KMS-11 (cell line): ENCODE data around the gene REN.

Experiments
- H2AFZ ChIP-seq: fragments of 200-600 bp; sonication (generic); 2 replicates; pipeline ENCODE4 v1.6.1; 2016; ENCODE audit warnings: antibody characterized with exemption, mixed run types, low read depth
- H3K27ac ChIP-seq: fragments of 200-600 bp; sonication (generic); 2 replicates; pipeline ENCODE4 v1.6.1; 2016; ENCODE audit warnings: mild to moderate bottlenecking, mixed run types
- H3K27me3 ChIP-seq: fragments of 200-600 bp; sonication (generic); 2 replicates; pipeline ENCODE4 v1.6.1; 2017; ENCODE audit warnings: mild to moderate bottlenecking, low read depth, mixed run types, moderate library complexity; ENCODE audit not compliant: insufficient read depth
- H3K36me3 ChIP-seq: fragments of 200-600 bp; sonication (generic); 2 replicates; pipeline ENCODE4 v1.6.1; 2017; ENCODE audit warnings: mild to moderate bottlenecking, mixed run types; ENCODE audit not compliant: insufficient read depth
- H3K4me1 ChIP-seq: fragments of 200-600 bp; sonication (generic); 2 replicates; pipeline ENCODE4 v1.6.1; 2016; ENCODE audit warnings: mild to moderate bottlenecking, low read depth, mixed run types; ENCODE audit not compliant: poor library complexity, severe bottlenecking
- H3K4me2 ChIP-seq: fragments of 200-600 bp; sonication (generic); 2 replicates; pipeline ENCODE4 v1.7.0; 2016; ENCODE audit warnings: mild to moderate bottlenecking, mixed run types
- H3K4me3 ChIP-seq: fragments of 200-600 bp; sonication (generic); IDR thresholded peaks from 2 replicates; pipeline ENCODE4 v1.6.1; 2017; ENCODE audit warnings: low read depth, low read length, mixed read lengths; ENCODE audit not compliant: insufficient read depth
- H3K79me2 ChIP-seq: fragments of 200-600 bp; sonication (generic); 2 replicates; pipeline ENCODE4 v1.6.1; 2016; ENCODE audit warnings: low read depth, mixed run types; ENCODE audit not compliant: insufficient read depth
- H3K9ac ChIP-seq: fragments of 200-600 bp; sonication (generic); 2 replicates; pipeline ENCODE4 v1.6.1; 2016; ENCODE audit warnings: mild to moderate bottlenecking, mixed run types
- H4K20me1 ChIP-seq: fragments of 200-600 bp; sonication (generic); 2 replicates; pipeline ENCODE4 v1.6.1; 2016; ENCODE audit warnings: mild to moderate bottlenecking, mixed run types; ENCODE audit not compliant: insufficient read depth
- CTCF ChIP-seq: fragments of 200-600 bp; sonication (generic); conservative IDR thresholded peaks from 2 replicates; pipeline ENCODE4 v1.6.1; 2017; ENCODE audit warnings: low read depth, mild to moderate bottlenecking, antibody characterized with exemption, low read length, moderate library complexity, mixed read lengths

The REN gene

DNA sequence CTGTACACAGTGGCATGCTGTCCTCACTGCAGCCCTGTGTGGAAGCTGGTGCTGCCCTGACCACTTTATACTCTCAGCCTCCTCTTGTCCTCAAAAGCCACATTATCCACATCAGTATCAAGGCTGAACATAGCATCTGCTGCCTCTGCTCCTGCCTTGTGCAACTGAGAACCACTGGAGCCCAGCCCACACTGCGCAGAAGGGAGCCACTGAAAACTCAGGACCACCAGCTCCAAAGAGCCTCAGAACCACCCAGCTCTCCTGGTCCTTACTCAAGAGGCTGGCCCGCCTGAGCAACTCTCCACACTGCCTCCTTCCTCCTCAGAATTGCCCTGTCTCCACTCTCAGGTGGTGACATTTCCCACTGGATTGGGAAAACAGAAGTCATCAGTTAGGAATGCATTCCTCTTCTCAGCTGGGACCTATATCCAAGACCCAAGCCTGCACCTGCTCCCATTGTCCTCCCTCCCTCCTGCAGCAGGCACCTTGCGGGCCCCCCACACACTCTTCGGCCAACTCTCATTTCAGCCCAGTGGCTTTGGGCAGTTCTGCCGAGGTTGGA lies 37.1 kb upstream of the REN start:
- H2AFZ ChIP-seq = no peak overlapping the region
- no peaks in the 10 kb centered on the region for H3K4me1 ChIP-seq
- H3K79me2 ChIP-seq = no peaks in the 10 kb centered on the region
- no peak overlapping the region for H3K9ac ChIP-seq
- no peak overlapping the region for H3K4me2 ChIP-seq
- no peak overlapping the region for H3K27ac ChIP-seq
- H4K20me1 ChIP-seq = no peaks in the 10 kb centered on the region
- no peak overlapping the region for H3K4me3 ChIP-seq
- no peaks in the 10 kb centered on the region for H3K36me3 ChIP-seq
- TF ChIP-seq CTCF = no peak
- H3K27me3 ChIP-seq = no peaks in the 10 kb centered on the region; the same call in 1 of the 2 replicates

DNA sequence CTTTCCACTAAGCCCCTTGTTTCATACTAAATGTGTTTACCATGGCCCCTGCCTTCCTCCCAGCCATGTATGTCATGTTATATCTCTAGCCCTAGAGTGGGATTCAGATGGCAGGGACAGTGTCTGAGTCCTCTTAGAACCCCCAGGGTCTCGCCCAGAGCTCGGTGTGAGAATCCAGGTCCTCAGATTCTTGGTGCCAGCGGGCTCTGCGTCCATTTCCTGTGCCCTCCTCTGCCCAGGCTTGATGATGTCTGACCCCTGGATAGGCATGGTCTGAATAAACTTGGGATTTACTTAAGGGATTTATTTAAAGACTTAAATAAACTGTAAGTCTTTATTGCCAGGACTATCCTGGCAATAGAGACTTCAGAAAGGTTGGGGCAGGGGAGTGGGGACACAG lies 36.3 kb upstream of the REN start:
- H3K9ac ChIP-seq = no peak overlapping the region
- no peaks in the 10 kb centered on the region for H3K79me2 ChIP-seq
- H3K27ac ChIP-seq = no peak overlapping the region
- H3K4me1 ChIP-seq = no peaks in the 10 kb centered on the region
- no peak for TF ChIP-seq CTCF
- no peak overlapping the region for H3K4me3 ChIP-seq
- H3K36me3 ChIP-seq = no peaks in the 10 kb centered on the region
- H3K4me2 ChIP-seq = no peak overlapping the region
- H2AFZ ChIP-seq = no peak overlapping the region
- no peaks in the 10 kb centered on the region for H4K20me1 ChIP-seq
- H3K27me3 ChIP-seq = no peaks in the 10 kb centered on the region; the same call in 1 of the 2 replicates

- H3K4me2 ChIP-seq = no peak overlapping the region
- H3K27ac ChIP-seq = no peak overlapping the region
- no peak overlapping the region for H3K9ac ChIP-seq
- H2AFZ ChIP-seq = no peak overlapping the region
- H3K4me3 ChIP-seq = no peak overlapping the region
- H3K36me3 ChIP-seq = no peaks in the 10 kb centered on the region
- H4K20me1 ChIP-seq = no peaks in the 10 kb centered on the region
- no peaks in the 10 kb centered on the region for H3K79me2 ChIP-seq
- no peak for TF ChIP-seq CTCF
- H3K27me3 ChIP-seq = no peaks in the 10 kb centered on the region; the same call in 1 of the 2 replicates
- H3K4me1 ChIP-seq = no peaks in the 10 kb centered on the region
Observed at GRCh38 chr1:204201348-204202040, 35.4 kb upstream of the REN start.

DNA sequence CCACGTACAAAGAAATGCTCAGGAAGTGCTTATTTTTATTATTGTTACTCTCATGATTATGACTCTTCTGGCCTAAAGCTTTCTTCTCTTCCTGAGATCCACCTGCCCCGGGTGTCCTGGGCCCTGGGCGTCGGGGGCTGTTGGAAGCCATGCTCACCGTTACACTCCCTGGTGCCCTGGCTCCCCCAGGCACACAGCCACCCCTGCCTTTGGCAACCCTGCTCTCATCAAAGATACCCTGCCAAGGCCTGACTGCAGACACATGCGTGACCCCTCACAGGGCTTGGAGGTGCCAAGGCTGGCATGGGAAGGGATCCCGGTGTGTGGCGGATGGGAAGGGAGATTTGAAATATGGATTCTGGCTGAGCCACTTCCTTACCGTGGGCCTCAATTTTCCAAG lies 33.4 kb upstream of the REN start:
- H3K36me3 ChIP-seq = no peaks in the 10 kb centered on the region
- TF ChIP-seq CTCF = no peak
- no peak overlapping the region for H3K4me2 ChIP-seq
- H3K4me1 ChIP-seq = no peaks in the 10 kb centered on the region
- H3K4me3 ChIP-seq = no peak overlapping the region
- H3K79me2 ChIP-seq = no peaks in the 10 kb centered on the region
- no peak overlapping the region for H3K9ac ChIP-seq
- H3K27ac ChIP-seq = no peak overlapping the region
- H2AFZ ChIP-seq = no peak overlapping the region
- H3K27me3 ChIP-seq = peaks cover 4% of the 10 kb centered on the region; the same call in 1 of the 2 replicates
- no peaks in the 10 kb centered on the region; the same call in 1 of the 2 replicates for H4K20me1 ChIP-seq
